Activated T-cell treated with anti-CD3 and anti-CD28 coated beads, Interleukin-2, amount 50 U/mL, for 48 hours (primary cell): ENCODE measurements around the gene CCDC12.
A peak's percentile ranks its signal among the peaks of the same experiment; 100 is the strongest.

Source experiments
- DNase-seq, 2 experiments: peaks; one replicate each; pipeline ENCODE4 v3.0.0-alpha.2; 2020

Gene CCDC12

GRCh38 chr3:46954178-46954577, 22.4 kb downstream of the CCDC12 start:
- no peak for DNase-seq

- DNase-seq, result no peak
Observed at GRCh38 chr3:46953234-46954010, 23.1 kb downstream of the CCDC12 start.

GRCh38 chr3:46952813-46953212, 23.7 kb downstream of the CCDC12 start:
- DNase-seq, result no peak

- no peak for DNase-seq
Observed at GRCh38 chr3:46950650-46951241, 25.8 kb downstream of the CCDC12 start.

GRCh38 chr3:46950177-46950576, 26.4 kb downstream of the CCDC12 start:
- no peak for DNase-seq

DNA sequence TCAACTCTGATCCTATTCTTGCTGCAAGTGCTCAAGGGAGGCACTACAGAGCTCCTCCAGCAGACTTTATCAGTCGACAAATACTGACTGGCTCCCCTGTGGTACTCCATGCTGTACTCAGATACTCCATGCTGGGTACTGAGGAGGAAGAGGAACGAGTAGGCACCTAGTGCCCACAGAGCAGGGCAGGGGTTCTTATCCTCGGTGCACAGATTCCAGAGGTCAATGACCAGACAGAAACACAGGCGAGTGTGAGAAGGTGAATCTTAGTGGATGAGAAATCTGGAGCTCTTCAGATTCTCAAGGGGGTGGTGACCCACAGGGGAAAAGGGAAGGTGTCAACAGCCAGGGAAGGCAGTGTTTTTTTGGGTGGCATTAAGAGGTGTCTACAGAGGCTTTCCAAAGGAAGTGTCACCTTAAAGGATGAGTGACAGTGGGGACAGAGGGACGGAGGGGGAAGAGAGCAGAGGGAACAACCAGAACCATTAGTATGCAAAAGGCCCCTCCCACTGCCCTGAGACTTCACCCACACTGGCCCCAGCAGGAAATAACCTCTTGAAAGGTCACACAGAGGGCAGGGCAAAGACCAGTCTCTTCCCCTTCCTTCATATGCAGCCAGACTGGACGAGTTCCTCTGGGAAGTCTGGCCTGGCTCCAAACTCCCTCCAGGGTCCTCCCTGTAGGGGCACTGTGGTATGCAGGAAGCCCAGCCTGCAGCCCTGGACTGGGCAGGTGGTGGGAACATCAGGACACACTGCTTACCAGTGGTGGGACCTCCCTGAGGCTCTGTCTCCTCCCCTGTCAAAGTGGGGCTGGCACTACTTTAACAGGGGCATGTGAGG, 27.5 kb downstream of the CCDC12 start:
- DNase-seq, result no peak

- DNase-seq, result peak; percentile 75 to 77
Observed at GRCh38 chr3:46947981-46948791, 28.4 kb downstream of the CCDC12 start.

DNA sequence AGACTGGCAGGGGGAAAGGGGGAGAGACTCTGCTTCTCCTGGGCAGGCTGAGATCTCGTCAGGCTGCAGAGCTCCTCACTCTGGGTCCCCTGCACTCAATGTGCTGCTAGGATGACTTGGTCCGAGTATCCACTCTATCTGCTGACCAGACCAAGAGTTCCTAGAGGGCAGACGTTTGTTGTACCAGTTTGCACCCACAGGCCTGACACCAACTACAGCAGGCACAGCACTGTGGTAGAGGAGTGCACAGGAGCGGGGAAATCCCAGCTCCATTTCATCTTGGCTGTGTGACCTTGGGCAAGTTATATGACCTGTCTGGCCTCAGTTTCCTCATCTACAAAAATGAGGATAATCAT, 29.0 kb downstream of the CCDC12 start:
- no peak for DNase-seq

DNA sequence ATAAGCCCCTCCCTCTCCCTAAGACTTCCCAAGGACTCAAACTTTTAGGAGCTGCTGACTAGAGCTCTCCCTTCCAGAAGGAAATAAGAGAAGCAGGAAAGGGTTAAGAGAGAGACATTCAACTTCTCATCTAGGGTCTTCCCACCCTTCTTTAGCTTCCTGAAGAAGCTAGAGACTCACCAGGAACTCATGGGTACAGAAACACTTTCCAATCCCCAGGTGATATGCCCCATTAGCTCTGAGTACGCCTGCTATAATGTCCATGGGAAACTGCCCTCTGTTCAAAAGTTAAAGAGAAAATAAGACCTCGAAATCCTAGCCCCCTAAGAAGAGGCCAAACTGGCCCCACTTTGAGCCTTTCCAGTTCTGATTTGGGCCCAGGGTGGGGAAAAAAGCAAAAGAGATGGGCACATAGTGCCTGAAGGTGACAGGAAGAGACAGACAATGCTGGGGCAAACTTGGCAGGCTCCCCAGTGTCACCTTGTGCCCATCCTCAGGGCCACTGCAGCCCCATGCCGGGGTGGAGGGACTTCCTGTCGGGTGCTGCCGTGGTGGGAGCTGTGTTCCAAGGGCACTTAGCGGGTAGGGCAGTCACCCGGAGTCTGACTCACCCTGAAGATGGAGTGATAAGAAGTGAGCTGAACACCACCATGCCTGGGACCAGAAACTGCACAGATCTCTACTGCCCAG, 29.5 kb downstream of the CCDC12 start:
- DNase-seq, result peak; percentile 67 to 73

- DNase-seq, result no peak
Observed at GRCh38 chr3:46946416-46946815, 30.1 kb downstream of the CCDC12 start.

- no peak for DNase-seq
Observed at GRCh38 chr3:46944191-46944590, 32.4 kb downstream of the CCDC12 start.

GRCh38 chr3:46943237-46944187, 33.0 kb downstream of the CCDC12 start:
- DNase-seq, result no peak

DNA sequence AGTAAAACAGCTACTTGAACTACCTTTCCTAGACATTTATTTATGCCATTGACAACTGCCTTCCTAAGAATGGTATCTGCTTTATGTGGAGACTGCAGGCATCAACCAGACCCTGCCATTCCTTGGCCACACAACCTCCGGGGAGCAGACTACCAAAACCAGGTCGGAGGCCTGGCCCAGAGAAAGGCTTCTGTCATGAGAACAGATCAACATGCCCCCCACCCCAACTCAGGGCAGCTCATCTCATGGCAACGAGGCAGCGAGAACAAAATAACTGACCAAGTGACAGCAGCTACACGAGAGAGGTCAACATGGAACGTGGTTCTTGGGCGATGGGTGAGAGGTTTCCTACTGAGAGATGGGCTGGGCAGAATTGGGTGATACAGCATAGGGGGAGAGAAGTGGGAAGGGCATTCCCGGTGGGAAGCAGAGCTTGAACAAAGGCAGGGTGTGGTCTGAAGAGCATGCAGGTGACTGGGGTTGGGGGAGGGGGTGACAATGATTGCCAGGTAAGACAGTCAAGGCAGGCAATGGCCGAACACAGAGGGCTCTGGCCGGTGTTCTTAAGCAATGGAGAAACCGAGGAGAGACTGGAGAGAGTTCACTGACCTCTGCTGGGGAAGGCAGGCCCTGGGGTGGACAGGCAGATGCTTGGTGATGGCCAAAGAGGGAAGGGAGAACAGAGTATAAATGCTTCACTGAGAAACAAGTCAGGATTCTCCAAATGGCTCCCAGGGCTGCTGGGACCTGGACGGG, 33.9 kb downstream of the CCDC12 start:
- DNase-seq, result no peak

DNA sequence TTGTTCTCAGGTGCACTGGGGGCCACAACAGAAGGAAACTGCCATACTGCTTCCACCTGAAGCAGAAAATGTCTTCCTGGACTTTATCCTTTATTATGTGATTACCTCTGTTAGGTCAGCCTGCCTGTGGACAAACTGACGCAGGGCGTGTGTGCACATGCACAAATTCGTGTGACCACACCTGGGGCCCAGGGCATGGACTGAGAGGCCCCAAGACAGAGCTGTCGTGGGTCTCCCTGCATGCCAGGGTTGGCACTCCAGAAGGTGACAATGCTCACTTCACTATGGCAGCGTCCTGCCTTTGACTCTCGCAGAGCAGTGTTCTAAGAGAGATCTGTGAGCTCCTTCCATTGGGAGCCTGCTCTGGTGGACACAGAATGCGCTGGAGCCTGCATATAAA, 34.5 kb downstream of the CCDC12 start:
- DNase-seq, result no peak

GRCh38 chr3:46939578-46940445, 36.7 kb downstream of the CCDC12 start:
- no peak for DNase-seq

DNA sequence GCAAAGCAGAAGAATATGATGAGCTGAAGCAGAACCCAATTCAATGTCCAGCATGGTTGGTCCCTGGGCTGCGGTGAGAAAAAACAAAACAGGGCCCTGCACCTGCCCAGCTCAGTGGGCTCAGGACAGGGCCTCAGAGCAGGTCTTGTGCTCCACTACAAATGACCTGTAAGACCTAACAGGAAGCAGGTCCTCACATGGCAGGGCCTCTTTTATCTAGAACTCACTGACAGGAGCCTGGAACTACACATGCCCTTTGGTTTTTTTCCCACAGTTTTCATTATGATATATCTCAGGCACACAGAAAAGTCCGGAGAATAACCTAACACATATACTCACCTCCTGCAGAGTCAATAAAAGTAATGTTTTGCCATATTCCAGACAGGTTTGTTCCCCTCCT, 38.4 kb downstream of the CCDC12 start:
- no peak for DNase-seq

- no peak for DNase-seq
Observed at GRCh38 chr3:46936733-46937250, 39.8 kb downstream of the CCDC12 start.

DNA sequence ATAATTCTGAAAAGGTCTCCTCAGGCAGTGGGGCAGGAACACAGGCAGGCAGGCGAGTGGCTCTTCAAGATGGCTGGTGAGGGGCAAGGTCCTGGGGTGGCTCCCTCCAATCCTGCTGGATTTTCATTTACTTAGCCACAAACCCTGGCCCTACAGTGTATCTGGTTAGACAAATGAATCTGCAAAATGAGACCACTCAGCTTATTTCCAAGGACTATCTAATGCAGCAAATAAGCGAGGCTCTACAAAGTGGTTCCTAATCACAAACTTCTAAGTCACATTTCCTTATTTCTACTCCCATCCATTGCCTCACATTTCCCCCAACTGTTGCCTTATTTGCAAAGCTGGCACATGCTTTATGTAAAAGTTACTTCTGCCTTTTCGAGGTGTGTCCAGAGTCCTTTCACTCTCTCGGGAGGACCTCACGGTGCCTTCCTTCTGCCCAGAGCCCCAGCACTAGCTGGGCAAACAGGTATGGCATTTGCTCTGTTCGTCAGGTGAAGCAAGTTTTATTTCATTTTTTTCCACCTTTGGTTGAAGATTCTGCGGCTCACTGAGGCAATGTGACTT, 40.5 kb downstream of the CCDC12 start:
- no peak for DNase-seq
